Hippocampal formation (tissue), 2 donors: ENCODE data around the gene RGL3.
"Not testable (repeated sequence)": the region's sequence is repeated elsewhere in the genome, so short reads cannot be mapped to it uniquely, and the experiment has no call there.

Experiments used
- DNase-seq, 2 donors: peaks; one replicate each; lab custom pipeline; 2025; lab: John Stamatoyannopoulos, UW

RGL3 gene, protein sequence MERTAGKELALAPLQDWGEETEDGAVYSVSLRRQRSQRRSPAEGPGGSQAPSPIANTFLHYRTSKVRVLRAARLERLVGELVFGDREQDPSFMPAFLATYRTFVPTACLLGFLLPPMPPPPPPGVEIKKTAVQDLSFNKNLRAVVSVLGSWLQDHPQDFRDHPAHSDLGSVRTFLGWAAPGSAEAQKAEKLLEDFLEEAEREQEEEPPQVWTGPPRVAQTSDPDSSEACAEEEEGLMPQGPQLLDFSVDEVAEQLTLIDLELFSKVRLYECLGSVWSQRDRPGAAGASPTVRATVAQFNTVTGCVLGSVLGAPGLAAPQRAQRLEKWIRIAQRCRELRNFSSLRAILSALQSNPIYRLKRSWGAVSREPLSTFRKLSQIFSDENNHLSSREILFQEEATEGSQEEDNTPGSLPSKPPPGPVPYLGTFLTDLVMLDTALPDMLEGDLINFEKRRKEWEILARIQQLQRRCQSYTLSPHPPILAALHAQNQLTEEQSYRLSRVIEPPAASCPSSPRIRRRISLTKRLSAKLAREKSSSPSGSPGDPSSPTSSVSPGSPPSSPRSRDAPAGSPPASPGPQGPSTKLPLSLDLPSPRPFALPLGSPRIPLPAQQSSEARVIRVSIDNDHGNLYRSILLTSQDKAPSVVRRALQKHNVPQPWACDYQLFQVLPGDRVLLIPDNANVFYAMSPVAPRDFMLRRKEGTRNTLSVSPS

DNA sequence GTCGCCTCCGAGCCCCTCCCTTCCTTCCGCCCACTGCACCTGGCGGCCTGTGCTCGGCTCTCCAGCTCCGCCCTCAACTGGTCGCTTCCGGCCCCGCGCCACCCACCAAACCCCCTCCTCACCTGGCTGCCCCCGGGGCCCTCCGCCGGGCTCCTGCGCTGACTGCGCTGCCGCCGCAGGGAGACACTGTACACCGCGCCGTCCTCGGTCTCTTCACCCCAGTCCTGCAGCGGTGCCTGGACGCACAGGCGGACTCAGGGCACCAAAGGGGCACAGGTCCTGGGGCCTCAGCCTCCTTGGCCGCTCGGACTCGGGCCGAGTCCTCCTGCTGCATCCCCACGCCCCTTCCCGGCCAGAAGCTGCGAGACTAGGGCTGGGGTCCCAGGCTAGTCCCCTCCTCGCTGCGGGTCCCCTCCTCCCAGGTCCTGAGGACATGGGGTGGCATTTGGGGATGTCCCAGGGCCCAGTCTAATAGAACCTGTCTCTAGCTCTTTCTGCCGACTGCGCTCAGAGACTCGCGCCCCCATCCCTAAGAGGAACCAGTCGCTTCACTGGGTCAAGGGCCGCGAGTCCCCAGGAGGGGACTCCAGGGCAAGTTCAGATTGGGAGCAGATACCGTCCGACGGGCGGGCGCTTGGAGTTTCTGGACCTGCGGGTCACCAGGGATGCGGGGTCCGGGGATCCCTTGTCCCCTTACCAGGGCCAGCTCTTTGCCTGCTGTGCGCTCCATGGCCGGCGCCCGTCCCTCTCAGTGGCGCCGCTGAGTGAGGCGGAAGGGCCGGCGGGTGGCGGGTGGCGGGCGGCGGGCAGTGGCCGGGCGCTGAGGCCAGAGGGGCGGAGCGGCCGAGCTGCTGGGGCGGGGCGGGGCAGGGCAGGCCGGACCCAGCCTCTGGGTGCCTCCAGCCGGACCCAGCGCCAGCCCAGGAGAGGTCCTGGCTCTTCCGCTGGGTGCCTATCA is at the start of gene RGL3:
Gene RGL3, minus strand, starts transcription at position 766 of the 958 bp plus-strand sequence. Its CDS starts 36 bp downstream, at position 730.
- peak in 1 of 2 donors; percentile 26 for DNase-seq

DNA sequence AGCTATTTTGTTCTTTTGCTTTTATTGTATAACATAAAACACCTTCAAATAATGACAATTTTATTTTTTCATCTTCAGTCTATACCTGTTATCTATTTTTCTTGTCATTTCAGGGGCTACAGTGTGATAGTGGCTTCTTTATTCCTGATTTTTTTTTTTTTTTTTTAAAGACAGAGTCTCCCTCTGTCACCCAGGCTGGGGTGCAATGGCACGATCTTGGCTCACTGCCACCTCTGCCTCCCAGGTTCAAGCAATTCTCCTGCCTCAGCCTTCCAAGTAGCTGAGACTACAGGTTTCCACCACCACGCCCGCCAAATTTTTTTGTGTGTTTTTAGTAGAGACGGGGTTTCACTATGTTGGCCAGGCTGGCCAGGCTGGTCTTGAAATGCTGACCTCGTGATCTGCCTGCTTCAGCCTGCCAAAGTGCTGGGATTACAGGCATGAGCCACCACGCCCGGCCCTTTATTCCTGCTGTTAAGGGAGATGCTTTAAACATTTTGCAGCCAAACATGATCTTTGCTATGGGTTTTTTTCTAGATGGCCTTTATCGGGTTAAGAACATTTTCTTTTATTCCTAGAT is 49.2 kb upstream of the RGL3 start:
- not testable (repeated sequence) for DNase-seq

DNA sequence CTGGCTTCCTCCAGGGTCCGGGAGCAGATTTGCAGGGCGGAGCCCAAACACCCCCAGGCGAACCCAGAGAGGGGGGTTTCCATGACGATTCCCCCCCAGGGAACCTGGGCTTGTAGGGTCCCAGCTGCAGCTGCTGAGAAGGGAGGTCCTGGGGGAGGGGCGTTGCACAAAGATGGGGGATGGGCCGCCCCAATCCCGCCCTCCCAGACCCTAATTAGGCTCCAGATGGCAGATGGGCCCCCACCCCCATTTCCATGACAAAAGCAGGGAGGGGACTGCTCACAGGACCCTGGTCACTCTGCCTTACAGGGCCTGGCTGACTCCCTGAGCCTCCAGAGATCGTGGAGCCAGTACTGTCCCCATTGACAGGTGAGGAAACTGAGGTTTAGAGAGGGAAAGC is 46.5 kb upstream of the RGL3 start:
- no peak for DNase-seq

DNA sequence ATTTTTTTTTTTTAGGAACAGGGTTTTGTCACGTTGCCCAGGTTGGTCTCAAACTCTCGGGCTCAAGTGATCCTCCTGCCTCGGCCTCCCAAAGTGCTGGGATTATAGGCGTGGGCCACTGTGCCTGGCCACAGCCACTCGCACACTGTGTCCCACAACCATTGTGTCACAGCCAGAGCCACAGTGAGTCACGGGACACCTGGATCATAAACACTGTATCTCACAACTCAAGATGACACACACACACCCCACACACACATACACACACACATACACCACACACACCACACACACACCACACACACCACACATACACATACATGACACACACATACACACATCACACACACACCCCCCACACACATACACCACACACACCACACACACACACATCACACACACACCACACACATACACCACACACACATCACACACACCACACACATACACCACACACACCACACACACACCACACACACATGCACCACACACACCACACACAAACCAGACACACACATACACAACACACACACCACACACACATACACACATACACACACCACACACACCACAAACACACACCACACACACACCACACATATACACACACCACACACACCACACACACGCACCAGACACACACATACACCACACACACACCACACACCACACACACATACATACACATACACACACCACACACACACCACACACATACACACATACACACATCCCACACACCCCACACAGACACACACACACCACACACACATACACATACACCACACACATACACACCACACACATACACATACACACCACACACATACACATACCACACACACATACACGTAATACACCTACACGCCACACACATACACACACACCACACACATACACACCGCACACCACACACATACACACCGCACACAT is 45.5 kb upstream of the RGL3 start:
- DNase-seq: no peak

DNA sequence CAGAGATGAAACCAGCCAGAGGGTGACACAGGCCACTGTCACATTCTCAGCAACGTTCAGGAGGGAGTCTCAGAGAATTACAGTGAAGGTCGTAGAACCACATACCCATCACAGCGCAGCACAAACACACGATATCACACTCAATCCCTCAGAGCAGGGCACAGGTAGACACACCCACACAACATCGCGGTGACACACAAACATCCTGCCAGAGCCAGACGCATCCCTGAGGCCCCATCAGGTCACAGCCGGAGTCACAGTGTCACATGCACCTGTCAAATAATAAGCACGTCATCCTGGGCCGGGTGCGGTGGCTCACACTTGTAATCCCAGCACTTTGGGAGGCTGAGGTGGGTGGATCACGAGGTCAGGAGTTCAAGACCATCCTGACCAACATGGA is 44.3 kb upstream of the RGL3 start:
- no peak for DNase-seq

DNA sequence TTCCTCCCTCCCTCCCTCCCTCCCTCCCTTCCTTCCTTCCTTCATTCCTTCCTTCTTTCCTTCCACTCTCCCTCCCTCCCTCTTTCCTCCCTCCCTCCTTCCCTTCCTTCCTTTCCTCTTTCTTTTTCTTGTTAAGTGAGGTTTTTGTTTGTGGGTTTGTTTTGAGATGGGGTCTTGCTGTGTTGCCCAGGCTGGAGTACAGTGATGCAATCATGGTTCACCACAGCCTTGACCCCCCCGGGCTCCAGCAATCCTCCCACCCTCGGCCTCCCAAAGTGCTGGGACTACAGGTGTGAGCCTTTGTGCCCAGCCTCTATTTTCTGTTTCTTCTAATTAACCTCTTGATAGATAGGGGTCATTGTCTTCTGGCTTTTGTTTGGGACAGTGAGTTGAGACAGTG is 42.3 kb upstream of the RGL3 start:
- DNase-seq: no peak

DNA sequence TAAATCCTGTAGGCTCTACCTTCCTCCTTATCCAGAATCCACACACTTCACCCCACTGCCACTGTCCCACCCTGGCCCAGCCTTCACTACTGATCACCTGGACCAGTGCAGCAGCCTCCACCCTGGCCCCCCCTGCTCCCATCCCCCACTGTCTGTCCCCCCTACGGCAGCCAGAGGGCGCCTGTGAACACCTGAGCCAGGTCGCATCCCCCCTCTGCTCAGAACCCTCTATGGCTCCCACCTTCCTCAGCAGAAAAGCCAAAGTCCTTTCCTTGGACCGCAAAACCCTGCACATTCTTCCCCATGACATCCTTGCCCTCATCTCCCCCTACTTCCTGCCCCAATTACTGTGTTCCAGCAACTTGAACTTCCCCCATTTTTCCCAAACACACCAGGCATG is 41.1 kb upstream of the RGL3 start:
- no peak for DNase-seq

DNA sequence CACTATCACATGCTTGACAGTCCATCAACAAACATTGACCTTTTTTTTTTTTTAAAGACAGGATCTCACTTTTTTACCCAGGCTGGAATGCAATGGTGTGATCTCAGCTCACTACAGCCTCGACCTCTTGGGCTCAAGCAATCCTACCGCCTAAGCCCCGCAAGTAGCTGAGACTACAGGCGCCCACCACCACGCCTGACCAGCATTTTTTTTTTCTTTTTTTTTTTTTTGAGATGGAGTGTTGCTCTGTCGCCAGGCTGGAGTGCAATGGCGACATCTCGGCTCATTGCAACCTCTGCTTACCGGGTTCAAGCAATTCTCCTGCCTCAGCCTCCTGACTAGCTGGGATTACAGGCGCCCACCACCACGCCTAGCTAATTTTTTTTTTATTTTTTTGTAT is 39.8 kb upstream of the RGL3 start:
- not testable (repeated sequence) for DNase-seq

DNA sequence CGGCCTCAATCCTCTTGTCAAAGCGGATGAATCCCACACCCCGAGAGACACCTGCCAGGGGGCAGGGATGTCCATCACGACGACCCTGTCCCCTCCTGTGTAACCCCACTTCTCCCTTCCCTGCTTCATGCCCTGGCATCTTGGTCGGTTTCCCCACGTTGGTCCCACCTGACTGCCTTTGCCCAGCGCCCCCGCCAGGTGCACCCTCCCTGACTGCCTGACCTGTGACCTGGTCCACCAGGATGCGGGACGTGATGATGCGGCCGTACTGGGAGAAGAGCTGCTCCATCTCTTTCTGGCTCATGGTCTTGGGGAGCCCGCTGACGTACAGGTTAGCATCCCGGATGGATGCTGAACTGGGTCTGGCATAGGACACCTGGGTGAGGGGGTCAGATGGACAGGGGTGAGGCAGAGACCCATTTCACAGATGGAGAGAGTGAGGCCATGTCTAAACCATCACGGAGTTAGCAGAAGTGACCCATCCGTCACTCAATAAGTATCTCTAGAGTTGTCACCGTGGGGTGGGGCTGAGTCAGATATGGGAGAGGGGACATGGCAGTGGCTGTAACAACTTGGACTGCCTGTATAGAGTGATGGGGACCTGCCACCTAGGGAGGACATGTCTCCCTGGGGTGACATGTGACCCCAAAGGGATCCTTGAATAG is 39.3 kb upstream of the RGL3 start:
- DNase-seq: no peak

DNA sequence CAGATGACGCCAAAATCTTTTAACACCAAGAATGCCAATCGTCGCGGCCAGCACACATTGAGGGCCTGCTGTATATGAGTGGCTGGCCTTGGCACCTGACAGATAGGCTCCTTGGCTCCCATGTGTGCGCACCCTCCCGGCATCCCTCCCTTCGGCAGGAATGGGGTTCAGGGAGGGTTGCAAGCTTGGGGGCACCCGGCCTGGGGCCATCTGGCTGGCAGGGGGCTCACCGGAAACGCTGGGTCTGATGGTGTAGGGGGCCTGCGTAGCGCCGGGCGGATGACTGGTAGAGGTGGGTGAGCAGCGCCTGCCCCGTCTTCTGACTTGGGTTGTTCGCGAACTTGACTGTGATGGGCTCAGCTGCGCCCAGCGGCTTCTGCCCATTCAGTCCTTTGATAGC is 38.7 kb upstream of the RGL3 start:
- no peak for DNase-seq

DNA sequence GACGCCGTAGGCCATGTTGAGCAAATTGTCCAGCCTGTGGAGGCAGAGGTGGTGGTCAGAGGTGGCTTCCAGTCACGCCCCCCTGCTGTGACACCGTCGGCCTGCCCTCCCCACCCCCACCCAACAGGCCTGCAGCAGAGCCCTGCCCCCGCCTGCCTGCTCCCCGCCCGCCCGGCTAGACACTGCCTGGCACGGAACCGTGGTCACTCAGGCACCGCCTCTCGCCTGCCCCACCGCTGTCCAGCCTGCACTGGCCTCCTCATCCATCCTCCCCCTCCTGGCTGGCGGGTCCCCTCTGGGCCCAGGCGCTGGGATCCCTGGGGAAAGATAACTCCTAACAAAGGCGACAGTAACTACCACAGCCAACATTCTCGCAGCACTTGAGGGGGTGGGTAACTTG is 38.0 kb upstream of the RGL3 start:
- DNase-seq: peak; percentile 79 to 90

DNA sequence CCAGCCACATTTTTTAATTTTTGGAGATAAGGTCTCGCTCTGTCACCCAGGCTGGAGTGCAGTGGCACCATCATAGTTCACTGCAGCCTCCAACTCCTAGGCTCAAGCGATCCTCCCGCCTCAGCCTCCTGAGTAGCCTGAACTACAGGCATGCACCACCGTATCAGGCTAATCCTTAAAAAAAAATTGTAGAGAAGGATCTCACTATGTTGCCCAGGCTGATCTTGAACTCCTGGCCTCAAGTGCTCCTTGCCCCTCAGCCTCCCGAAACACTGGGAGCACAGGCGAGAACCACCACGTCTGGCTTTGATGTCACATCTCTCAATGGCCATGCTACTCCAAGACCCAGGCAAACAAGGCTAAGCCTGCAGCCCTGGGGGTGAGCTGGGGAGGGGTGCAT is 37.5 kb upstream of the RGL3 start:
- no peak for DNase-seq

DNA sequence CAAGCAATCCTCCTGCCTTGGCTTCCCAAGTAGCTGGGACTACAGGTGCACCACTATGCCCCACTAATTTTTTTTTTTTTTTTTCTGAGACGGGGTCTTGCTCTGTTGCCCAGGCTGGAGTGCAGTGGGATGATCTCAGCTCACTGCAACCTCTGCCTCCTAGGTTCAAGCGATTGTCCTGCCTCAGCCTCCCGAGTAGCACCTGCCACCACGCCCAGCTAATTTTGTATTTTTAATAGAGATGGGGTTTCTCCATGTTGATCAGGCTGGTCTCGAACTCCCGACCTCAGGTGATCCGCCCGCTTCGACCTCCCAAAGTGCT is 36.1 kb upstream of the RGL3 start:
- not testable (repeated sequence) for DNase-seq

DNA sequence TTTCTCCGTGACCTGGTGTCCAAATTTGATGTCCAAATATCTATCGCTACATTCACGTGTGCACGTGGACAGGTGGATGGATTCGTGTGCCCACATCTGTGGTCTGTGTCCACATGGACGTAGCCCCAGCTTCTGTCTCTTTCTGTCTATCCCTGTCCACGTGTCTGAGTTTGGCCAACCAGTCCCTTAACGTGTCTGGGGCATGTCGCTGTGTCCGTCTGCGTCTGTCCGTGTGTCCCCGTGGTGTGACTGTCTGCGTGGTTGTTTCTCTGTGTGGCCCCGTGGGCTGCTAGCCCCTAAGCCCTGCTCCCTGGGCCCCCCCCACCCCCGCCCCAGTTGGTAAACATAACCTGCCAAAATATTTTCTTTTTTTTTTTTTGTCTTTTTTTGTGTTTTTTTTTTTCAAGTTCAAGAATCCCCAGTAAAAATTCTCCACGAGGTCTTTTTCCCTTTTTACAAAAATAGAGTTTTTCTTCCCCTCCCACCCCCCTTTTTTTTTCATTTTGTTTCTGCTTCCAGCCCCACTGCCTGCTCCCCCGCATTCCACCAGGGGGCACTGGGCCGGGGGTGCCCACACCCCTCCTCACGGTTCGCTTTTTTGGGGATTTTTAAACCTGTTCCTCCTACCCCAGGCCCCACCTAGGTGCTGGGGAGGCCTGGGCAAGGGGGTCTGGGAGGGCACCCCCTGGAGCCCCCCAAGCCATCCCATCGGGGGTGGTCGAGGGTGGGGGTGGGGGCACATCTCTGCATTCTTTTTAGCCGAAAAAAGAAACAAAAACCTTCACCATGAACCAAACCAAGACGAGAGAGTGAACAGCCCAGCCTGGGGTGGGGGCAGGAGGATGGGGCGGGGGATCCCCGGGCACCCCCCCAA is 34.6 kb upstream of the RGL3 start:
- DNase-seq: no peak

DNA sequence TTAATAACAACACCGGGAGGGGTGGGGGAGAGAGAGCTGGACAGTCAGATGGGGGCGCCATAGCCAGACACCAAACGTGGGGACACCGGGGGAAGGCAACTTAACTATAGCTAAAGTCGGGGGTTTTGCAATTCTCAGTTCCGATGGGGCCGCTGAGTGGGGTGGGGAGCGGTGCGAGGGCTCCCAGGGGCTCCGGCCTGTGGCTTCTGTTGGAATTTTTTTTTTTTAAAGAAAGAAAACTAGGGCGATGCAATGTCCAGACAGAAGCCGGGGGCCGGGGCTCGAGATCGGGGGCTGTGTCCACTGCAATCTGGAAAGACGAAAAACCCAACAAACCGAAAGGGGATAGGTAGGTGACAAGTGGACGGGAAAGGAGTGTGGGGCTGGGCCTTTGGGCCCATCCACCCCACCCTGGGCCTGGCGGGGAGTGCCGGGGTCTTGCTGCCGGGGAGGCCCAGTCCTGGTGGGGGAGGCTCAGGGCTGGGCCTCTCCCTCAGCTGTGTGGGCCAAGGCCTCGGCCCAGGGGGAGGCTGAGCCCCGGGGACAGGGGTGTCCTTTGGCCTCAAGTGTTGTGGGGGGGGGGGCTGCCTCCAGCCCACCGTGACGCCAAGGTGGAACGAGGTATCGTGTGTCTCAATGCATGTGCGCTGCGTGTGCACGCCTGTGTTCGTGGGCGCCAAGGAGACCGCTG is 33.7 kb upstream of the RGL3 start:
- DNase-seq: no peak

DNA sequence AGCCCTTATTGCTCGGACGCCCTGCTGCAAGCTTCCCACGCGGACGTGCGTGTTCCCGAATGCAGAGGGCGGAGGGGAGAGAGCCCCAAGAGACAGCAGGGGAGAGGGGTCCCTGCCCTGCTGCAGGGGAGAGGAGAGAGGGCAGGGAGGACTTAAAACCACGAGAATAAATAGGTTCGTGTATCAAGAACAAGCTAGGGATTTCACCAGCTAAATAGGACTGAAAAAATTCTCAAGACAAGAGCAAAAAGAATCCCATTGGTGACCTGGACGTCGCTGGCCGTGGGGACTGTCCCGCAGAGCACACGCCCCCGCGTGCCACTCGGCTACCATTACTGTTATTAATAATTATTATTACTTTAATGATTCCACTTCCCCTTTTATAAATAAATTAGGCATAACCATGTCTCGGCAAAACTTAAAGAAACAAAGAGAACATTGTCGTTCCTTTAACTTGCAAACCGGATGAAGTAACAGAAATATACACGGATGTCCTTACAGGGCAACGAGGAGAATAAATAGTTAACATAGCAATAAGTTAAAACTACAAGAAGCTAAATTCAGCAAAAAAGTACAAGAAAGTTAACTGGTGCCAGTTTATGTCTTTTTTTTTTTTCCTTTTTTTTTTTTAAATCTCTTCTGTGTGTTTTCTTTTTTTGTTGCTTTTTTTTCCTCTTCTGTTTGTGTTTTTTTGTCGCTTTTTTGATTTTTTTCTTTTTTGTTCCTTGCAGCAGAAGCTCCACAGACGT is 32.9 kb upstream of the RGL3 start:
- no peak for DNase-seq

DNA sequence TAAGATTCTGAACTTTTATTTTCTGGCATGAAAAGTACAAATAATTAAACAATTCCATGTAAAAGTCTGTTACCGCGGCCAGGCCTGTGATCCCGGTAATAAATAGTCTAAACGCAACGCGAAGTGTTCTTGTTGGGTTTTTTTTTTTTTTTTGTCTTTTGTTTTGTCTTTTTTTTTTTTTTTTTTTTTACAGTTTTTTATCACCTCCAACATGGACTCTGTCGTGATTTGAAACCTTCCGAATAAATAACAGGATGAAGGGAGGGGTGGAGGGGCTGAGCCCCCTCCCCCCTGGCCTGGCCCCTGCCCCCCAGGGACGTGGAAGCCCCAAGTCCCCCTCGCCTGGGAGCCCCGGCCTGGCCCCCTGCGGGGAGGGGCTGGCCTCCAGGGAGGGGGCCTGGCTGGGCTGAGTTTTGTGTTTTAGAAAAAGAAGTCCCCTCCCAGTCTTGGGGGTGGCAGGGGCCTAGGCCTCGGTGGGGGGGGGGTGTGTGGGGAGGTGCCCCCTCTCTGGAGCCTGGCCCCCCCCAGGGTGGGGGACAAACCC is 32.3 kb upstream of the RGL3 start:
- DNase-seq: no peak
